ENCODE measurements around the gene WDR20. TPM values are rescaled to one million over a fixed set of nuclear protein-coding genes. Genes with fewer than 3 reads are reported as not detected.

The WDR20 gene
- total RNA-seq, 2 experiments from 2014 or later: 28.3 to 31.9 TPM

DNA sequence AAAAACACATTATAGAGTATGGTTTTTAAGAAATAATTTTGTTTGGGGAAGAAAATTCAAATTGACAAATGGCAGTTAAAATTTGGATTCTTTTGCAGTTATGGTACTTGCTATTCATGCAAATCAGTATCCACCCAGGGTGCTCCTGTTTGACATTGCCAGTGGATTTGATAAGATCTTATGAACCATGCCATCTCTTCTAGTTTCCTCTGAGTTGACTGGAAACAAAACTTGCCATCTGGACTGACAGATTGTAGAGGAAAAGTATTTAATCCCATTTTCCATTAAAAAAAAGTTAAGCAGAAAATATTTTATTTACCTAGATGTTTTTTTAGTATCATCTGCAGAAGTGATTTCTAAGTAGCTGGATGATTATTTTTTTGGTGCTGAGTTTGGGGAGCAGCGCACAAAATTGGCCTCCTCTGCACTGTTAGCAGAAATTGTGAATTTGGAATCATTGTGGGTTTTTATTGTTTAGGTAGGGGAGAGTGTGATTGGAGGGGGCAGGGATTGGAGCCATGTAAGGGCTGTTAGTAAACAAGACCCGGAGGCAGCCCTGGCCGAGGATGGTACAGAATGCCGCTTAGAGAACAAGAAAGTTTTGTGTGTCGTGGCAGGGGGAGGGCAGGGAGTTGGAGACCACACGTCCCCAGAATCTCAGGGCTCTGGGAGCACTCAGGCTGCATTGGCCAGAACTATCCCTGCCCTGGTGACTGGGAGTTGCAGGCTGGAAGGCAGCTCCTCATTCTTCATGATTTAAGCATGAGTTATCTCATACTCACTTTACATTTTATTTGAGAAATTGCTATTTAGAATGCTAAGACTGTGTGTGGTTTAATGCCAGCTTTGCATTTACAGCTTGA lies 56.6 kb downstream of the WDR20 start:
- Mint-ChIP-seq H3K4me3 (no peak overlapping the region), H3K27me3 (no peaks in the 10 kb centered on the region), H3K9me3 (no peaks in the 10 kb centered on the region), H3K36me3 (ENCODE audit: low read depth) (peaks cover 47% of the 10 kb centered on the region), H3K27ac (no peak overlapping the region), H3K4me1 (peaks cover 22% of the 10 kb centered on the region)
- DNase-seq: no peak
- CTCF ChIA-PET: interaction anchor here (1.3 to 1.6 kb wide), 2 partner anchors 100 to 118 kb away, joined by 4 read pairs; no protein-coding TSS in a partner anchor
- POLR2A ChIA-PET: no interaction called here

DNA sequence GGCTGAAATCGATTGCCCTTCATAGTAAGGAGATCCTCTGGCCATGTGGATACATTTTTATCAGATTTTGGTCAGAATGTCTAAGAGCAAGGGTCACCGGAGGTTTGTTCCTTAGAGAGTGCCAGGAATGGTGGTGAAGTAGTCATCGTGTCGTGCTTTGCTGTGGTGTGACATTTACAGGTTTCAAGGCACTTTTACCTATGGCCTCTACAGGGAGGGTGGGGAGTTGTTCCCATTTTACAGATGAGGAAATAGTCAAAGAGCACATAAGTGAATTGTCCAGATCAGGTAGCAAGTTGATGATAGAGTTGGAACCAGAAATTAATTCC lies 57.2 kb downstream of the WDR20 start:
- H3K4me1 Mint-ChIP-seq: peaks cover 28% of the 10 kb centered on the region

DNA sequence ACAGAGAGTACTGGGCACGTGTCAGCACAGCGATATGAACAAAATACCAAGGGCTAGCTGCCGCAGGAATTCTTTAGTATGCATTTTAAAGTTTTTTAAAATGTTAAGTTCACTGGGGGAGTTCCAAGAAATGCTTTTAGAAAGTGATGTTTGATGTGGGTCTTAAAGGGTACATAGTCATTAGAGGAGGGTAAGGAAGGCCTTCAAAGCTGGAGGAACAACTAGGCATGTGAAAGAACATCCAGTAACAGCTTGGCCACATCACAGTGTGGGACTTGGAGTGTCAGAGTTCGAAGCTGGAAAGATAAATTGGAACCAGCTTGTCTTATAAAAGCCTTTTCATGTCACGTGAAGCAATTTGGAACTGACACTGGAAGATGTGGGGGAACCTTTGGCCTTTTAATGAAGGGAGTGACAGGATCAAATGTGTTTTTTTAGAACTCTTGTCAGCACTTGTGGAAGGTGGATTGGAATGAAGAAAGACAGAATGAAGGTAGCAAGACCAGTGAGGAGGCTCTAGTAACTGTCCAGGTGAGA lies 57.7 kb downstream of the WDR20 start:
- ChIA-PET CTCF (interaction anchor here (0.7 kb wide), 1 partner anchor 91 kb away, joined by 3 read pairs; no protein-coding TSS in a partner anchor), POLR2A (no interaction called here)
- Mint-ChIP-seq H3K36me3 (ENCODE audit: low read depth) (peaks cover 53% of the 10 kb centered on the region), H3K27ac (no peak overlapping the region), H3K27me3 (no peaks in the 10 kb centered on the region), H3K9me3 (no peaks in the 10 kb centered on the region), H3K4me1 (peaks cover 31% of the 10 kb centered on the region), H3K4me3 (no peak overlapping the region)
- no peak for DNase-seq

More for the DNA sequence above, 57.2 kb downstream of the WDR20 start:
- peaks cover 52% of the 10 kb centered on the region for H3K36me3 Mint-ChIP-seq (ENCODE audit: low read depth)
- no peak for DNase-seq
- no peaks in the 10 kb centered on the region for H3K27me3 Mint-ChIP-seq
- no peak overlapping the region for H3K27ac Mint-ChIP-seq
- no peak overlapping the region for H3K4me3 Mint-ChIP-seq
- CTCF ChIA-PET: interaction anchor here (0.7 kb wide), 1 partner anchor 91 kb away, joined by 3 read pairs; no protein-coding TSS in a partner anchor
- POLR2A ChIA-PET: no interaction called here
- no peaks in the 10 kb centered on the region for H3K9me3 Mint-ChIP-seq

DNA sequence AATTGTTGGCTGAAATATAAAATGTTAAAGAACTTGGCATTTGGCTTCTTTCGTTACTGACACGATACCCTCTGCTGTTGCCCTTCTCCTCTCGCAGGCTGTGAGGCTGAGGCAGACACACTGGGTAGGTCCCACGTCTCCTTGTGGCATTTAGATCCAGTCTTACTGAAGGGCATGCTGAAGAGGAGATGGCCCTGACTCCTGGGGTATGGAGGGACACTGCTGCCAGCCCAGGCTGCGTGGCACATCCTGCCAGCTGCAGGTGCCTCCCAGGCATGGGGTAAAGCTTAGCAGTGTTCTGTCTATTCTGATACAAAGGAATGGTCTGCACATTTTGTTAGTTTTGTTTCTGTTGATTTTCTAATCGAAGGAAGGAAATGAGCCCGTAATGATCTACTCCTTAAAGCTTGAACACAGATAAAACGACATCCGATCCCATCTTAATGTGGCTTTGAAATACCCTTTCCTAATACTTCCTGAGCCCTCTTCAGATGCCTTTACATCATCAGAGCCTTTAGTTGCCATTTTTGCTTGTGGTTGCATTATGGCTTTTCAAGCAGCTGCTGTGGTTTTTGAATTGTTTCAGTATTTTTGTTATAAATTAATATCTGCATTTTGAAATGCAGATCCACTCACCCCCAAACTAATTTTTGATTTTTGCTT lies 61.1 kb downstream of the WDR20 start:
- Mint-ChIP-seq H3K36me3 (ENCODE audit: low read depth) (peaks cover 62% of the 10 kb centered on the region), H3K27ac (peak overlapping the region; percentile 31), H3K9me3 (no peaks in the 10 kb centered on the region), H3K4me3 (no peak overlapping the region), H3K27me3 (no peaks in the 10 kb centered on the region), H3K4me1 (peaks cover 34% of the 10 kb centered on the region)
- ChIA-PET POLR2A (no interaction called here), CTCF (interaction anchor here (0.6 kb wide), 1 partner anchor 100 kb away, joined by 6 read pairs; no protein-coding TSS in a partner anchor)
- DNase-seq: peak; percentile 23

DNA sequence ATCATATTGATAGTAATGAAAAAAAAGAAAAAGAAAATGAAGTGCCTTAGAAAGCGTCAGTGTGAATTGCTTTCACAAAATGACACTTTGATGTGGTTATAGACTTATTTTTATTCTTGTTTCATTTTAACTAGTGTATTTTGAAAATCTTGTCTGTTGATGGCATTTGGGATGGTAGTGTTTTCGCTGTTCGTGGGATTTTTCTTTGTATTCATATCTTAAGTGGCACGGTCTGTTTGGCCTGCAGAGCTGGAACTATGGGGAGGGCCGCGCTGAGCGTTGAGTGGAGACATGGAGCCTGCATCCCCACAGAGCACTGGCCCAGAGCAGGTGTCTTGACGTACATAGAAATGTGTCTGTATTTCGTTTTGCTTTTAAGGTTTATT lies 61.6 kb downstream of the WDR20 start:
- CTCF ChIA-PET: no interaction called here
- peaks cover 34% of the 10 kb centered on the region for H3K4me1 Mint-ChIP-seq

DNA sequence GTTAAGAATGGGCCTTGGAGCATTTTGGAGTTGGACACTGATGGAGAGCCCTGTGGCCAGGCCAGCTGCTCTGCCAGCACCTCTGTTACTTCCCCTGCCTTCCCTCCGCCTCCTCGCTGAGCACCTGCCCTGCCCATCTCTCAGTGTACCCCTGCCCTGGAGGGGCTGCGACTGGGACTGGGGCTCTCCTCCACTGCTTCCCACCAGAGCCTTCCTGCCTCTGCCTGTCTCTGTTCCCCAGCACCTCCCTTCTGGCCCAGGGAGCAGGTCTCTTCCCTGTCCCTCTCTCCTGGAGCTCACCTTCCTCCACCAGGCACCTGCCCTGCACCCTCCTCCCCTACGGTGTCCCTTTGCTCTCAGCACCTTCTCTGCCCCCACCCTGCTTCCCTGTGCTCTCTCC lies 62.1 kb downstream of the WDR20 start:
- Mint-ChIP-seq H3K36me3 (ENCODE audit: low read depth) (peaks cover 53% of the 10 kb centered on the region), H3K9me3 (no peaks in the 10 kb centered on the region), H3K27ac (peak overlapping the region; percentile 24), H3K4me1 (peaks cover 34% of the 10 kb centered on the region), H3K27me3 (no peaks in the 10 kb centered on the region), H3K4me3 (no peak overlapping the region)
- ChIA-PET CTCF (no interaction called here), POLR2A (no interaction called here)
- DNase-seq: no peak

More for the DNA sequence above, 61.6 kb downstream of the WDR20 start:
- peak overlapping the region; percentile 31 for H3K27ac Mint-ChIP-seq
- no peak for DNase-seq
- H3K4me3 Mint-ChIP-seq: no peak overlapping the region
- H3K27me3 Mint-ChIP-seq: no peaks in the 10 kb centered on the region
- POLR2A ChIA-PET: no interaction called here
- H3K36me3 Mint-ChIP-seq (ENCODE audit: low read depth): peaks cover 57% of the 10 kb centered on the region
- no peaks in the 10 kb centered on the region for H3K9me3 Mint-ChIP-seq

DNA sequence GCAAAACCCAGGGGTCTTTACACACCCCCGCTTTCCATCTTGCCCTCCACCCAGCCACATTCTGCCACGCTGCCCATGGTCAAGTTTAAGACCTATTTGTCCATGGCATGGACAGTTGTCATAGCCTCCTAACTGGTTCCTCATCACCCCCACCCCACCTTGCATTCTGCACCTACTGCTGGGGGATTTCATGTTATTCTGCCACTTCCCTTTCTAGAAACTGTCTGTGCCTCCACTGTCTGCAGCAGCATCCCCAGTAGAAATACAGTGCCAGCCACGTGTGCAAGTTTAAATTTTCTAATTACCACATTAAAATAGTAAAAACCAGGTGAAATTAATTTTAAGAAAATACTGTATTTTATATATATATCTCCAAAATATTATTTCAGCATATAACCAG lies 63.2 kb downstream of the WDR20 start:
- H3K4me3 Mint-ChIP-seq: no peak overlapping the region
- CTCF ChIA-PET: no interaction called here
- DNase-seq: no peak
- POLR2A ChIA-PET: no interaction called here
- H3K27ac Mint-ChIP-seq: no peak overlapping the region
- peaks cover 42% of the 10 kb centered on the region for H3K36me3 Mint-ChIP-seq (ENCODE audit: low read depth)
- no peaks in the 10 kb centered on the region for H3K27me3 Mint-ChIP-seq
- H3K9me3 Mint-ChIP-seq: no peaks in the 10 kb centered on the region
- peaks cover 34% of the 10 kb centered on the region for H3K4me1 Mint-ChIP-seq

DNA sequence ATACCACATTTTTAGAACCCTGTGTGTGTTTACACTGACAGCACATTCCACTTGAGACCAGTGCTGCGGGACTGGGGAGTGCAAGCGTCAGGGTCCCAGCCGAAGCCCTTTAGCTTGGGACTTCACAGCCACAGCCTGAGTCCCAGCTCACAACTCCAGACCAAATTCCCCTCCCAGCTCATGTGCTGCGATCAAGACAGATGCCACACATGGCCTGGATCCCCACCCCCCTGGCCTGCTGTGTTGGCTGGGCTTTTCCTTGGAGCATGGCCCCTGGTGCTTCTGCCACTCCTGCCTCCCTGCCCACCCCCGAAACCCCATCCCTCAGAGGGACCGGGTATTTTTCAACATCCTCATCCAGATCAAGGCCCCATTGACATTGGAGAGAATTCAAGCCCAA lies 63.7 kb downstream of the WDR20 start:
- Mint-ChIP-seq H3K9me3 (no peaks in the 10 kb centered on the region), H3K4me1 (peaks cover 34% of the 10 kb centered on the region), H3K36me3 (ENCODE audit: low read depth) (peaks cover 41% of the 10 kb centered on the region), H3K27ac (no peak overlapping the region), H3K4me3 (no peak overlapping the region), H3K27me3 (no peaks in the 10 kb centered on the region)
- POLR2A ChIA-PET: no interaction called here
- CTCF ChIA-PET: no interaction called here
- DNase-seq: no peak

DNA sequence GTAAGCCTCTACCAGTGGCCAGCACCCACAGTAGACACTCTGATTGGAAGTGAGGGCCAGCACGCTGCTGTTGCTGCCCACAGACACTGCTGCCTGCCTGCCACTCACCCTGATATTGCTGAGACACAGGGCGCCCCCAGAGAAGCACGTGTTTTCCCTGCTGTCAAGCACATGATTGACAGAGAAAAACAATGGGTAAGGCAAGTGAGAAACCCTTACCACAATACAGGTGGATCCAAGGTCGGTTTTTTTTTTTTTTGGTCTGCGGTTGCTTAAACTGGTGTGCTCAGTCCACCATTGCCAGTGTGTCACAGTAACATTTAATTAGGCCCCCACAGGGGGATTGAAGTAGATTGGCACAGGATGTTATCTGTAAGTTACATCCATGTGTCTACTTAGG lies 65.9 kb downstream of the WDR20 start:
- Mint-ChIP-seq H3K36me3 (ENCODE audit: low read depth) (peaks cover 37% of the 10 kb centered on the region), H3K4me3 (no peak overlapping the region), H3K4me1 (peaks cover 19% of the 10 kb centered on the region), H3K9me3 (no peaks in the 10 kb centered on the region), H3K27ac (no peak overlapping the region), H3K27me3 (no peaks in the 10 kb centered on the region)
- CTCF ChIA-PET: no interaction called here
- POLR2A ChIA-PET: no interaction called here
- DNase-seq: no peak

DNA sequence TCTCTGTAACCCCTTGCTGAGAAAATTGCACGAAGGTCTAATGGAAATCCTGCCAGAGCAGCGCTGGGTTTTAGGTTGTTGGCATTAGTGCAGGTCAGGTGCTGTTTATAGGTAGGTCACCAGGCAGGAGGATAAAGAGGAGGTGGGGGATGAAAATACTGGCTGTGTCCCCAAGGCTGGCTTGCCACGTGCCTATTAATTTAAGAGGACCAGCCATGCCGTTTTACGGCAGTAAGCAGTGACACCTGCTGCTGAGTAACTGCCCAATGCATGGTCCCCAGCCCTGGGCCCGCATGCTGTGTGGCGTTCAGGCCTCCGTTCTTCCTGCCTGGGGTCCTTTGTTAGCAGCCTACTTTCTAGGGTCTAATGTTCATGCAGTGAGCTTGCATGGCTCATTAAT lies 67.2 kb downstream of the WDR20 start:
- peaks cover 31% of the 10 kb centered on the region for H3K36me3 Mint-ChIP-seq (ENCODE audit: low read depth)
- ChIA-PET CTCF (no interaction called here), POLR2A (no interaction called here)
- peaks cover 5% of the 10 kb centered on the region for H3K4me1 Mint-ChIP-seq
- H3K4me3 Mint-ChIP-seq: no peak overlapping the region
- H3K27me3 Mint-ChIP-seq: no peaks in the 10 kb centered on the region
- no peak for DNase-seq
- no peak overlapping the region for H3K27ac Mint-ChIP-seq
- H3K9me3 Mint-ChIP-seq: no peaks in the 10 kb centered on the region

DNA sequence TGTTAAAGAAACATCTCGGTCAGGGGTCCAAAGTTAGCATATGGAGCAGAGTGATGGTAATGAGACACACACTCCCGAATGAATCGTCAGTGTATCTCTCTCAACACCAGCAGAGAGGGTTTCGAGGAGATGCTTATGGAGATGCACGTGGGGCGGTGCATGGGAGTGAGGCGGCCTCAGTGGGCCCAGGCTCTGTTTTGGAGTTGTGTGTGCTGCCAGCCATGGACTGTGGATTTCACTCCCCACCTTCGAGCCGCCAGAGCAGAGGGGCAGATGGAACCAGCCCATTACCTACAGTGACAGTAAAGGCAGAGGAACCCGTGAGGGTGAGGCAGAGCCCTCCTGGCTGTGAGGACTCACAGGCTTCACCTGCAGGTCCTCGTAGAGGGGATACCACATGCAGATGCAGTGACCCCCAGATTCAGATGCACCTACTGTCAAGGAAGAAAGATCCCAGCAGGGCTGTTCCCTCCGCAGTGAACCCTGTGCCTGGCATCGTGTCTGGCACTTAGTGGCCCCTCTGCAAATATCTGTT lies 68.2 kb downstream of the WDR20 start:
- H3K4me1 Mint-ChIP-seq: peaks cover 3% of the 10 kb centered on the region
- ChIA-PET CTCF (no interaction called here), POLR2A (no interaction called here)
- H3K36me3 Mint-ChIP-seq (ENCODE audit: low read depth): peaks cover 30% of the 10 kb centered on the region
- H3K9me3 Mint-ChIP-seq: no peaks in the 10 kb centered on the region
- H3K27me3 Mint-ChIP-seq: no peaks in the 10 kb centered on the region
- no peak overlapping the region for H3K4me3 Mint-ChIP-seq
- DNase-seq: no peak
- no peak overlapping the region for H3K27ac Mint-ChIP-seq

DNA sequence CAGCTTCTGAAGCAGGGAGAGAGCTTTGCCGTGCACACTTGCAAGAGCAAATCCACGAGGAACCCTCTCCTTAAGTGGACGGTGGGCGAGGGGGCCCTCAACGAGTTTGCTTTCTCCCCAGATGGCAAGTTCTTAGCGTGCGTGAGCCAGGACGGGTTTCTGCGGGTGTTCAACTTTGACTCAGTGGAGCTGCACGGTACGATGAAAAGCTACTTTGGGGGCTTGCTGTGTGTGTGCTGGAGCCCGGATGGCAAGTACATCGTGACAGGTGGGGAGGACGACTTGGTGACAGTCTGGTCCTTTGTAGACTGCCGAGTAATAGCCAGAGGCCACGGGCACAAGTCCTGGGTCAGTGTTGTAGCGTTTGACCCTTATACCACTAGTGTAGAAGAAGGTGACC lies 69.0 kb downstream of the WDR20 start:
- DNase-seq: no peak
- no peak overlapping the region for H3K27ac Mint-ChIP-seq
- CTCF ChIA-PET: no interaction called here
- POLR2A ChIA-PET: no interaction called here
- no peaks in the 10 kb centered on the region for H3K27me3 Mint-ChIP-seq
- peaks cover 30% of the 10 kb centered on the region for H3K36me3 Mint-ChIP-seq (ENCODE audit: low read depth)
- H3K4me3 Mint-ChIP-seq: no peak overlapping the region
- H3K4me1 Mint-ChIP-seq: peaks cover 3% of the 10 kb centered on the region
- H3K9me3 Mint-ChIP-seq: no peaks in the 10 kb centered on the region

DNA sequence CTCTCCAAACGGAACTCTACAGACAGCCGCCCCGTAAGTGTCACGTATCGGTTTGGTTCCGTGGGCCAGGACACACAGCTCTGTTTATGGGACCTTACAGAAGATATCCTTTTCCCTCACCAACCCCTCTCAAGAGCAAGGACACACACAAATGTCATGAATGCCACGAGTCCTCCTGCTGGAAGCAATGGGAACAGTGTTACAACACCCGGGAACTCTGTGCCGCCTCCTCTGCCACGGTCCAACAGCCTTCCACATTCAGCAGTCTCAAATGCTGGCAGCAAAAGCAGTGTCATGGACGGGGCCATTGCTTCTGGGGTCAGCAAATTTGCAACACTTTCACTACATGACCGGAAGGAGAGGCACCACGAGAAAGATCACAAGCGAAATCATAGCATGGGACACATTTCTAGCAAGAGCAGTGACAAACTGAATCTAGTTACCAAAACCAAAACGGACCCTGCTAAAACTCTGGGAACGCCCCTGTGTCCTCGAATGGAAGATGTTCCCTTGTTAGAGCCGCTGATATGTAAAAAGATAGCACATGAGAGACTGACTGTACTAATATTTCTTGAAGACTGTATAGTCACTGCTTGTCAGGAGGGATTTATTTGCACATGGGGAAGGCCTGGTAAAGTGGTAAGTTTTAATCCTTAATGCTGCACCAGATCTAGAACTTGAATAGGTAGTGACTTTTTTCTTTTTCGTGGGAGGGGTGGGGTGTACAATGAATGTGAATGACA lies 69.7 kb downstream of the WDR20 start:
- Mint-ChIP-seq H3K9me3 (no peaks in the 10 kb centered on the region), H3K4me3 (no peak overlapping the region), H3K36me3 (ENCODE audit: low read depth) (peaks cover 25% of the 10 kb centered on the region), H3K4me1 (no peaks in the 10 kb centered on the region), H3K27ac (no peak overlapping the region), H3K27me3 (no peaks in the 10 kb centered on the region)
- DNase-seq: no peak
- ChIA-PET POLR2A (no interaction called here), CTCF (no interaction called here)

All from activated CD4-positive, alpha-beta memory T cell treated with anti-CD3 and anti-CD28 coated beads, Interleukin-2, amount 10 ng/mL, durations not matched to agents 7 days and 5 days (primary cell).